CD4-positive, alpha-beta T cell treated with Interleukin-15 for 1 hour (primary cell): ENCODE measurements around the gene TSHZ2.
"Not testable (repeated sequence)": the region's sequence is repeated elsewhere in the genome, so short reads cannot be mapped to it uniquely, and the experiment has no call there.

Experiments used
- DNase-seq: peaks from one replicate; pipeline ENCODE4 v3.0.0-alpha.2; 2020

TSHZ2 gene

DNA sequence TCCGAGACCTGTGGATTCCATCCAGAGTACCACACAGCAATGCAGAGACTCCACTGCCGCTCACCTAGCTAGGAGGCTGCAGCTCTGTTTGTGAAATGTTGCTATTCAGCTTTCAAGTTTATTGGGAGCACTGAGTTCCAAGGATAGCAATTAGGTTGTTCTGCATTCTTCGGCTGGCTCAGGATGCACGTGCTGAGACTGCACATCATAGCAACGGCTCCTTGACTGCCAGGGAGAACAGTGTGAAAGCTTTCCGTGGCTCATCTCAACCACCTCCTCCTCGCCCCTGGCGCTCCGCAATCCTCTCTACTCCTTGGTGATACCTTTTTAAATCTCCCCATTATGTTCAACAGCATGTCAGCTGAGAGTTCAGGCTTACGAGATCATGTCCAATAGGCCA is 116.6 kb downstream of the TSHZ2 start:
- no peak for DNase-seq

DNA sequence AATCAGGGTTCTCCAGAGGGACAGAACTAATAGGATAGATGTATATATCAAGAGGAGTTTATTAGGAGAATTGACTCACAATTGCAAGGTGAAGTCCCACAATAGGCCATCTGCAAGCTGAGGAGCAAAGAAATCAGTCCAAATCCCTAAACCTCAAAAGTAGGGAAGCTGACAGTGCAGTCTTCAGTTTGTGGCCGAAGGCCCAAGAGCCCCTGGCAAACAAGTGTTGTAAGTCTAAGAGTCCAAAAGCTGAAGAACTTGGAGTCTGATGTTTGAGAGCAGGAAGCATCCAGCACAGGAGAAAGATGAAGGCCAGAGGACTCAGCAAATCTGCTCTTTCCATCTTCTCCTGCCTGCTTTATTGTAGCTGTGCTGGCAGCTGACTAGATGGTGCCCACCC is 117.7 kb downstream of the TSHZ2 start:
- DNase-seq, result not testable (repeated sequence)

DNA sequence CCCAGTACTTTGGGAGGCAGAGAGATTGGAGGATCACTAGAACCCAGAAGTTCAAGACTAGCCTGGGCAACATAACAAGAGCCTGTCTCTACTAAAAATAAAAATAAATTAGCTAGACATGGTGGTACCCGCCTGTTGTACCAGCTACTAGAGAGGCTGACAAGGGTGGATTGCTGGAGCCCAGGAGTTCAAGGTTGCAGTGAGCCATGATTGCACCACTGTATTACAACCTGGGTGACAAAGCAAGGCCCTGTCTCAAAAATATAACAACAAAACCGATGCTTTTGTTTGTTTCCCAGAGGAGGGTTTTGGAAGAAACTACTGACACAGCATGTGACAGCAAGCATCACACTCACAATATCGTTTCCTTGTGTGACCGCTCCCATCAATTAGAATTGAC is 119.6 kb downstream of the TSHZ2 start:
- DNase-seq, result no peak

DNA sequence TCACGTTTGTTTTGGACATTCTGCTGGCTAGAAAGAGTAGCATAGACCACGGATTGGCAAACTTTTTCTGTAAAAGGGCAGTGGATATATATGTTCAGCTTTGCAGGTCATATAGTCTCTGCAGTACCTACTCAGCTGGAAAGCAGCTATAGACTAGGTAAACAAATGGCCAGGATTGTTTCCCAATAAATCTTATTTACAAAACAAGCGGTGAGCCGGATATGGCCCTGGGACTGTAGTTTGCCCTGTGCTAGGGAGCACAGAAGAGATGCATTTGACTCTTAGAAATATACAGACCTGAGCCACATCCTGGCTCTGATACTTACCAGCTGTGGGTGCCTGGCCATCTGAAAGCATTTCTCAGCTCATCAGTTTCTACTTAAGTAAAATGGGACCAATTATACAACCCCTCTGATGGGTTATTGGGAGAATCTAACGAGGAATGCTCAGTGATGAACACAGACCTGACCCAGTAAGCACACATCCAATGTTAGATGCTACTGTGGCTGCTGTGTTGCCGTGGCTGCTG is 120.7 kb downstream of the TSHZ2 start:
- no peak for DNase-seq

DNA sequence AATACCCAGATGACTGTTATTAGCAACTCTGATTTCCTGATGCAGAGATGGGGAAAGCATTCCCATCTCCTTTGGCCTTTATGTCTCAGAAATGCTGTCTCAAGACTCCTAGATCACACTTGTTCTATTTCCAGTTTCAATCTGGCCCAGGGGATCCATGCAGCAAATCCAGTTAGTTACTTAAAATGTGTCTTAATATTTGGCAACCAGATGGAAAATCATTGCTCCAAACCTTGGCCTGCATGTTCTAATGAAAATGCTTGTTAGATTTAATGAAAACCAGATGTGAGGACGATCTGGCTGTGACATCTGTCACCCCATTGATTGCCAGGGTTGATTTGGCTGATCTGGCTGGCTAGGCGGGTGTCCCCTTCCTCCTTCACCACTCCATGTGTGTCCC is 125.2 kb downstream of the TSHZ2 start:
- no peak for DNase-seq

DNA sequence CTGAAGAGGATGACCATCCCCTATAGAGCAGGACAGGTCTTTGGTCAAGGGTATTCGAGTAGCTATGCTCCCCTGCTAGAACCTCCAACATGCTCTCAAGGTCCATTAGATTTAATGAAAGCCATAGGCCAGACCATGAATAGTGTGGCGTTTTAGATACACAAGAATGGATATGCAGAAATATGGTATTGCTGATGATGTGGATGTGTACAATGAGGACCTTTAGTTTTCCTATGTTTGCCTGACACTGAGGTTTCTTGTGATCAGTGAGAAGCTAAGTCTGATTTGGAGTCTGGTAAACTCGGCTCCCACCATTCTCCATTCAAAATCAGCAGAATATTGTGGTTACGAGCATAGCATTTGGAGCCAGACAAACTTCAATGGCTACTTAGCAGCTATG is 125.6 kb downstream of the TSHZ2 start:
- DNase-seq, result no peak

DNA sequence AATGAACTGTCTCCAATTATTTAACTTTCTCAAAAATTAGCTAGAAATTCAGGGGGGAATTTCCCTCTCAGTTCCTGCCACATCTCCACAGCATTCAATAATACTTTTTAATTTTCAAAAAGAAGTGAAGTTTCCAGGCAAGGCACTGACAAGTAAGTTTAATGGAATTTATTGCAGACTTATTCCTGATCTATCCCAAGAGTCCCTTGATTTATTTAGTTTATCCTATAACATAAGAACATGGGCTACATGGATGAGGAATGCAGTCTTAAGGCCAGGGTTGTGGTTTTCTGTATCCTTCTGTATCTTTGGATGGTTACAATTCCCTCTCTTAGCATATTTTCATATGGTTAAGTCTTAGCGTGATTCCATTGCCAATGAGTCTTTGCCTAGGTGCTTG is 126.5 kb downstream of the TSHZ2 start:
- DNase-seq, result no peak

DNA sequence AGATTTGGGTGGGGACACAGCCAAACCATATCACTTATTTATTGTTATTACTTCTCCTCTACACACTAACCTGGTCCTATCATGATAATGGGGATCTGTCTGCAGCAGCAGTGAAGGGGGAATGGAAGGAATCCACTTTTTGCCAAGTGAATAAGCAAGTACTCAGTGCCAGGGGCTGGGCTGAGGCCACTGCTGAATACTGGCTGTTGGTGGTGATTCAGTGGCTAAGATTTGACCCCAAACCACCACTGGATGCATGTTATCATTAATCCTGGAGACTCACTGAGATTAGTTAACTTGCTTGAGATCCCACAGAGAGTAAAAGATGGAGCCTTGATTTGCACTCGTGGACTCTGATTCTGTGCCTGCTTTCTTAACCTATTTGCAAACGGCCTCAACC is 127.7 kb downstream of the TSHZ2 start:
- no peak for DNase-seq

DNA sequence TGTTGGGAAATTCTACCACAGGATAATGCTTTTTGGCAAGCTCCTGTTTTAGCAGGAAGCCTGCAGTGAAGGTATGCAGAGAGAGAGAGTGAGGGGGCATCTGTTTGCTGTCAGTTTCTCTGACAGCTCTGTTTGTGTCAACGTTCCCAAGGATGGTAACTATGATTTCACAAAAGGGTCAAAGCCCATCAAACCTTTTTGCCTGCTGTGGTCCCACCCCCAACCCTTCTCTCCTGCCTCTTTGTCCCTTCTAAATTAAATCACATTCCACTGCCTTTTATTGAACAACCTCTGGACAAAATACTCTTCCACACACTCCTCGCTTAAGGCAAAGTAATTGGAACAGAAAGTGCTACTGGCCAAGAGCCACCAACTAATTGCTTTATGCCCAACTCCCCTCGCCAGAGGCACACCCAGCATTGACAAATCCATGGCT is 128.3 kb downstream of the TSHZ2 start:
- no peak for DNase-seq

DNA sequence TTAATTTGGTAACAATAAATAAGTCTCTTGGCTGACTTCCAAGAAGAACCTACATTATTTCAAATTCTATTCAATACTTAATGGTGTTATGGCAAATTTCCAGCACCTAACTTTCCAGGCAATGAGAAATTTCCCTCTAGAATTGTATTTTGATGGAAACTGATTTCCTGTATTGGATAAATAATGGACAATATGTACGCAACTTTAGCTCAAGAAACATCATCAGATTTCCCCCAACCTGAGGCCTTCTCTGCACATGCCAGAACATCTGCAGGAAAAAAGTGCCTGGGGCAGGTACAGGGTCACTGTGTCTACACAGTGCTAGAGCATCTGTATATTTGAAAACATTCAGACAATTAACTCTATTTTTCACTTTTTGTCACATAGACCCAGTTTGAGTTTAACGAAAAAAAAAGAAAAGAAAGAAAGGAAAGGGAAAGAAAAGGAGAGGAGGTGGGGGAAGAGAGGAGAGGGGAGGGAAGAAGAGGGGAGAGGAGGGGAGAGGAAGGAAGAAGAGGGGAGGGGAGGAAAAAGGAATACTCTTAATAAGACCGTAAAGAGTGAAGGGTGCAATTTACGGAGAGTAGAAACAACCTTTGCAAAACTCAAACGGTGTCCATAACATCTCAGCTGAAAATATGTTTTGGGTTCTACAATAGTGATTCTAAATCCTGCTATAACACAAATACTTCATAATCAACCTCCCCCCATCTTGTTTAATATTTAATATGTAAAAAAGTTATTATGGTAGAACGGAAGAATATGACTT is 130.0 kb downstream of the TSHZ2 start:
- no peak for DNase-seq

DNA sequence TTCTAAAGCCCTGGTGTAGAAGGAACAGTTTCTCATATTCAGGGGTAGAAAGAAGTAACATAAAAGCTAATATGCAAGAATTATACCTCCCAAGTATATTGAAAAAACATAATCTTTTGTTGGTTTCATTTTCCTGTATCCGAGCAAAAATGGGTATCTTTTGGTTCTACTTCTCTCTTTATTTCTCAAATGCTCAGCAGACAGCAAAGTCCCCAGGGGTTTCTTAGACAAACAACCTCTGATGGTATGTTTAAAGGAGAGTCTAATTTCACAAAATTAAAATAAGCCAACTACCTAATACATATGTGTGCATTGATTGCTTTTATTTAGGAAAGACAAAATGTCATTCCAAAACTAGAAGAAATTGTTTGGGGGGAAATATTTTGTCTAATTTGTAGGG is 131.0 kb downstream of the TSHZ2 start:
- no peak for DNase-seq

DNA sequence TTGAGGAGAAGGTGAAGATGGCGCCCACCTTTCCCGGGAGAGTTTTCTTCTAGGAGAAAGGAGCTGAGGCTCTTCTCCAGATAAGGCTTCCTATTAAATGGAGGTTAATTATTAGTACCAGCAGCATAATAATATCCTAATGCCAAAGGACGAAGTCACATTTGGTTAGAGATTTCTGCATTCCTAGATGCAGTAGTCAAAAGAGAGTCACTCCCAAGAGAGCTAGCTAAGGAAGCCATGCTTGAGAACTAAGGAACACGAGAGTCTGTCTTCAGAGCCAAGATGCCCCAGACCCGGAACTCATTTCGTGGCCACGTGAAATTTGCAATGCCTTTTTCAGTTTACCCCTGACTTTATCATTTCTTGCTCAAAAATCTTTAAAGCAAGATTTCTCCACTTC is 132.7 kb downstream of the TSHZ2 start:
- DNase-seq, result no peak

DNA sequence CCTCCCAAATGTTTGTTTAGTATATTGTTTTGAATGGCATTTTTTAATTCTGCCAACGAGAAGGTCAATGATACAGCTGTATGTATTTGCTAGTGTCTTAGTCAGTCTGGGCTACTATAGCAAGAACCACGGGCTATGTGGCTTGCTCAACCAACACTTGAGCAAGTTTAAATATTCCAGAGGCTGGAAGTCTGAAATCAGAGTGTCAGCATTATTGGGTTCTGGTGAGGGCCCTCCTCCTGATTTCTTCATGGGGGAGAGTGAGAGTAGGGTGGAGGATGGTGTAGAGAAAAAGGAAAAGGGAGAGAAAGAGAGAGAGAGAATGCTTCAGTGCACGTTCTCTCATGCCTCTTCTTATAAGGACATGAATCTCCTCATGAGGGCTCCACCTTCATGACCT is 144.6 kb downstream of the TSHZ2 start:
- no peak for DNase-seq

DNA sequence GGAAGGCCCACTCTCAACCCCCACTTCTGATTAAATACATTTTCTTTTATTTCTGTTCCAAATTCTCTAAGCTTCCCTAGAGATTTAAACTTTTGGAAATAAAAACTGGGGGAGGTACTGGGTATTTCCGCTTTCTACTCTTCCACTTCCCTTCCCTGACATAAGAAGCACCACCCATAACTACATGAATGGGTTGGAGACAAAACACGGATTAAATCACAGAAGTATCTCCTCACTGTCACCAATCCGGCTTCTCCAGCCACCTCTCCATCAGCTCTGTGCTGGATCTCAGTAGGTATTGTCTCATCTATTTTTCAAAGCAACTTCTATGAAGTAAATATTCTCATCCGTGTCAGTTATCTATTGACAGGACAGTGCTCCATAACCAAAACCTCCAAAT is 150.7 kb downstream of the TSHZ2 start:
- DNase-seq, result no peak

DNA sequence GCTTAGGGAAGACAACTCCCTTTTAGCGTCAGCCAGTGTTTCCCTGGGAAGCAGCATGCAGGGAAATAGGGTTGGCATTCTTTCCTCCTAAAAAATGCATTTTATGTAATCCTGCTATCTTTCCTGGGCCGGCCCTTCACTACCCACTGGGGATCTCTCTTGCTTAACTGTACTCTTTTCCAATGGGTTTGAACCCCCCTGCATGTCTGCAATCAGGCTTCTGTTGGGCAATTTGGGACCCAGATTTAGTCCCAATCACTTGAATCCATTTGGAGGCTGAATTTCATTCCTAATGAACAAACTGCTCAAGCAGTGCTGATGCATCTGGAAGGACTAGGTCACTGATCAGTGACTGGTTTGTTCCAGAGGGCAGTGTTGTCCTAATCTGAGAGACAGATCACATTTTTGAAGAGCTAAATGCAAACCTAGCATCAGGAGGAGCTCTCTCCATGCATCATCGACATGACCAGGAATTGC is 152.0 kb downstream of the TSHZ2 start:
- DNase-seq, result no peak

DNA sequence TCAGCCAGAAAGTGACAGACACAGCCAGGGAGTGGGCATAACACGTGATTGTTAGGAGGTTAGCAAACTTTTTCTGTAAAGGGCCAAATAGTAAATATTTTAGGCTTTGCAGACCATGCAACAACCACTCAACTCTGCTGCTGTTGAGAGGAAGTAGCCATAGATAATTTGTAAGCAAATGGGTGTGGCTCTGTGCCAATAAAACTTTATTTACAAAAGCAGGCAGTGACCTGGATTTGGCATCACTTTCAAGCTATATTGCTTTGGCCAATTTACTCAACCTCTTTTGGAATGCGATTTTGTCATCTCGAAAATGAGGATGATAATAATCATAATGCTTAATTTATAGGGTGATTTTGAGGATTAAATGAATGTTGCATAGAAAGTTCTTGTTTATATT is 152.6 kb downstream of the TSHZ2 start:
- DNase-seq, result no peak

DNA sequence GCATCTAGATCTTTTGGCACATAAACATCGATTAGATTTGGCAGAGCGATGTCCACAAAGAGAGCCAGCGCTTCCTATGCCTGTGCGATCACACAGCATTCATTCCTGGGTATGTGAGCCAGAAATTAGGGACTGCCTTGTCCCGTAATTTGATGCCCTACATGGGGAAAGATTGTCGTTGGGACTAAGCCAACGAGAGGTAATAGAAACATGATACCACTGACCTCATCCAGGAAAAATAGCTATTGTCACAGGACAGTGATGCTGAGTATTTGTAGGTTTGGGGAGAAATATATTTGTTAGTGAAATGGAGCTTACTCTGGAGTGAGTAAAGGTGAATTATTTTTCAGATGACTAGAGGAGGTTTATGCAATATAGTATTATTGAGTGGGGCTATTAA is 154.0 kb downstream of the TSHZ2 start:
- DNase-seq, result no peak

DNA sequence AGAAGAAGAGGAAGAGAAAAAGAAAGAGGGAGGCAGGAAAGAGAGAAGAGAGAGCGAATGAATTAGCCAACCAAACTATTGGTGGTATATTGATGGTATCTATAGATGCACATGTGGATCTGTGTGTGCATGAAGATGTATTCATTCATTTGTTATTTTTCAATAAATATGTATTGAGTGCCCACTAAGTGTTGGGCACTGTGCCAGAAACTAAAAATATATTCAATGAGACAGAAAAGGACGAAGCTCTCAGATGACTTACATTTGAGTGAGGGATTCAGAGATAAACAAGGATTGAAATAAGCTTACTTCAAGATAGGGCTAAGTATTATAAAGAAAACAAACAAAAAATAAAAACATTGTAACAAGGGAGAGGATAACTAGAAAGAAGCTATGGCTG is 154.9 kb downstream of the TSHZ2 start:
- DNase-seq, result no peak

DNA sequence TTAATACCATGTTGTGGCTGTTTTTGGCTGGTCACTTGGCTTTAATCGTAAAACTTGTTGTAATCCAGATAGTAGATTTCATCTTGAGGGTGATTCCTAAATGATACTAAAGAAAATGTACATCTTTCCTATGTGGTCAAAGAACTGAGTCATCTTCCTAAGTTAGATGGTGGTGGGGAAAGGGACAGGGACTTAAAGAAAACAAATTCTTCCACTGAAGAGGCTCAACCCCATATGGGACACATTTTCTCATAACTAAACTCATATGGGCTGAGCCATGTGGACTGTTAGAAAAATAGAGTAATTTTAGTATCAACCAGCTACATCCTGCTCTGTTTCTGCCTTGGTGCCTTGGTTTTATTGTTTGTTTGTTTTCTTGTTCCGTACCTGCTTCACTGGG is 155.8 kb downstream of the TSHZ2 start:
- DNase-seq, result no peak

DNA sequence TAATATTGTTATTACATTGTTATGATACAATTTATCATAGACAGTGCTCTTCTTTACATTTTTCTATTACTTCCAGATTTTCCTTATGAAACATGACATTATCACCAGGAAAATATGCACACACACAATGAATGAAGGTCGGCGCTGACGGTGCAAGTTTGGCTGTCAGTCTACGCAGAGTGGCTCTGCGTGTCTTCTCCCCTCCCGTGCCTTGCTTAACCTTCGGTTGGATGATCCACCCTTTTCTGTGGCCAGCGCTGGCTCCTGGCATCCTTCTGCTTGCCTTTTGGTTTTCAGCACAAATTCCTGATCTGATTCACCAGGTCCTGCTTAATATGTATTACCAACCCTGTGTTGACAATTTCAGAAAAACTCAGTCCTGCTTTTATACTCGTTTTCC is 157.4 kb downstream of the TSHZ2 start:
- no peak for DNase-seq

DNA sequence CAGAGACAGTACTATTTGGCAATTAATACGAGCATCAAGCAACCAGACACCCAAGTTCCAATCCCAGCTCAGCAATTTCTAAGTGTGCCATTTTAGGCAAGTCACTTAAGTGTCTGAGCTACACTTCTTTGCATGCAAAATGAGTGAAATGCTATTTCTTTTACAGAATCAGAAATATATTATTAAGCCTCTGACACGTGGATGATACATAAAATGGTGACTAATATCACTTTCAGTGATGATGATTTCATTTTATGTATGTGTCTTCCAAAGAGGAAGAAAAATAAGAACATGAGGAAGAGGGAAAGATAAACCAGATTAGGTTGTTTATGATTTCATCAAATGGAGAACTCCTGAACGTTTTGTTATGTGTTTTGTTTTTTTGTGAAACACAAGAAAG is 158.6 kb downstream of the TSHZ2 start:
- DNase-seq, result no peak

DNA sequence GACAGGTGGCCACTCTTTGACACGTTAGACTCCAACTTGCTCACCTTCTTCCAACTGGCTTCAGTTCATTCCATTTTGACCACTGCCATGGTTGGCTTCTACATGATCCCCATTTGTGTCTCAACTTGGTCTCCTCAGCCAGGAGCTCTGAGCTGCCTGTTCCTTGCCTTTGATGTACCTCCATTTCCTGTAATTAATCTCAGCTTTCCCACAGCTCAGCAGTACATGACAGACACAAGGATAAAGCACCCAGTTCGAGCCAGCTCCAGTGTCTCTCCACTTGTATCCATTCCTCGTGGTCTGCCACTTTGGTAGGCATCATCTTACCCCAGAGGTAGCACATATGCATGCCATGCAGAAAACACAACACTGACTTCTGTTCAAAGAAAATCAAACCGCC is 161.0 kb downstream of the TSHZ2 start:
- no peak for DNase-seq

DNA sequence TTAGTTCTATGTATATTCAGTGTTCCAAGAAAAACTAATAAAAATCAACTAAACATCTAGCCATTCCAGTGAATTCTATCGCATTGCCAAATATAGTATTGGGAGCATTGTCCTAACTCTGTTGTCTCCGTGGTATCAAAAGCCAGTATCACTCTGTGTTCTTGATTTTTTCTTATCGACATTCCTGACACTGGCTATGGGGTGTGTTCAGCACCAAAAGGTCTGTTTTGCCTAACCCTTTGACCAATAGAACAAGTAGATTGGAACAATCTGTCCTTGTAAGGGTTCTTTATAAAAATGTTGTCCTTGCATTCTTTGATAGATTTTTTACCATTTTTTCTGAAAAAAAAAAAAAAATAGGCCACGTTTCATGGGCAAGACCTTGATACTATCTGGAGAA is 161.5 kb downstream of the TSHZ2 start:
- DNase-seq, result no peak

DNA sequence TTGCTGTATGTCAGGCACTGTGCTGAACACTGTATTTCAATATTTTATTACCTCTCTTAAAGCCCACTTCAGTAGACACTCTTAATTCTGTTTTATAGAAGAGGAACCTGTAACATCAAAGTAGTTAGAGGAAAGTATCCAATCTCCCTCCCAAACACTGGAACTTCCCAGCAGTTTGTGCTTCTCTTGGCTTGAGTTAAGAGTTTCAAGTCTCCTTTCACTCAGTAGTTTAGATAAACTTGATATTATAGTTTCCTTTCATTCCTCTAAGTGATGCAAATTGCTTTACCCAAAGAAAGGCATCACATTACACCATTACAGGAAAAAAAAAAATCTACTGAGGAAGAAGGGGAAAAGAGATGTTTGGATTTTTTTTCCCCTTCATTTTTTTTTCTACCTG is 164.3 kb downstream of the TSHZ2 start:
- no peak for DNase-seq
